HepG2 (cell line): Measurements from ENCODE around the gene NAPEPLD. TPM values are rescaled to one million over a fixed set of nuclear protein-coding genes. Genes with fewer than 3 reads are reported as not detected.

ENCODE experiments used
- ATAC-seq: fragments of 200-7000 bp; cut with Tn5 transposase; 3 replicates; pipeline ENCODE4 v1.9.1; 2020; ENCODE audit warnings: mild to moderate bottlenecking, moderate library complexity
- BruUV-seq: library from RNA; stranded (reverse); fragments of 400-500 nt; replicated peaks from 2 replicates; lab custom pipeline; 2021; lab: Mats Ljungman, UMichigan
- CTCF ChIA-PET: fragments of 300-600 bp; formaldehyde crosslinking; extraction: SDS; loops from one replicate; lab custom pipeline; 2021; ENCODE audit warnings: low total read pairs, inconsistent platforms, low intra/inter-chr PET ratio; lab: Yijun Ruan, JAX
- POLR2A ChIA-PET: fragments of 350-600 bp; sonication (Branson Sonifier 250); formaldehyde crosslinking; loops from one replicate; lab custom pipeline; 2020; ENCODE audit warnings: antibody characterized with exemption, inconsistent platforms; lab: Yijun Ruan, JAX
- DNase-seq: peaks from one replicate; pipeline ENCODE4 v3.0.0-alpha.2; 2015; ENCODE audit warnings: low spot score
- FAIRE-seq: peaks from 3 replicates; lab custom pipeline; 2011; peaks lifted over from hg19 to GRCh38; lab: Jason Lieb, UNC
- H2AFZ ChIP-seq: one replicate; pipeline ENCODE4 v1.6.1; 2011; ENCODE audit warnings: low read length, inconsistent platforms
- H3K27ac ChIP-seq: fragments of 300-600 bp; 3 replicates; pipeline ENCODE4 v1.8.0; 2011; ENCODE audit warnings: mixed run types, mild to moderate bottlenecking, mixed read lengths, low read length, inconsistent platforms; ENCODE audit not compliant: insufficient read depth; ENCODE audit errors: extremely low read length
- H3K27me3 ChIP-seq, 2 experiments: fragments of 200-600 bp in 1 of 2; 2 replicates in 1 of 2; 3 replicates in 1 of 2; pipeline versions ENCODE4 v1.6.0 to v1.8.0; 2011; ENCODE audit warnings: low read length in 2 of 2, mild to moderate bottlenecking in 2 of 2, moderate library complexity in 2 of 2, inconsistent platforms in 1 of 2; ENCODE audit not compliant: insufficient read depth in 2 of 2, control insufficient read depth in 1 of 2
- H3K36me3 ChIP-seq, 2 experiments: fragments of 200-600 bp in 1 of 2; replicated peaks in 1 of 2; 2 replicates in 1 of 2; 3 replicates in 1 of 2; pipeline versions ENCODE4 v1.5.1 to v1.8.0; 2011; ENCODE audit warnings: low read length in 2 of 2, inconsistent platforms in 1 of 2; ENCODE audit not compliant: insufficient read depth in 2 of 2, control insufficient read depth in 1 of 2
- H3K4me1 ChIP-seq: 2 replicates; pipeline ENCODE4 v1.5.1; 2012; ENCODE audit warnings: low read length, inconsistent platforms; ENCODE audit not compliant: insufficient read depth
- H3K4me2 ChIP-seq: 2 replicates; pipeline ENCODE4 v1.6.0; 2011; ENCODE audit warnings: low read depth, low read length, inconsistent platforms
- H3K4me3 ChIP-seq, 3 experiments: fragments of 200-600 bp in 1 of 3; sonication (generic), shearing (Covaris generic) in 1 of 3; replicated peaks in 1 of 3; 2 replicates each; pipeline ENCODE4 v1.5.1; 2011 to 2016; ENCODE audit warnings: low read length in 3 of 3, inconsistent platforms in 2 of 3, low read depth in 2 of 3, mild to moderate bottlenecking in 2 of 3, control low read depth in 1 of 3, mixed read lengths in 1 of 3; ENCODE audit not compliant: insufficient read depth in 1 of 3
- H3K79me2 ChIP-seq: one replicate; pipeline ENCODE4 v1.6.1; 2011; ENCODE audit warnings: low read length, inconsistent platforms; ENCODE audit not compliant: insufficient read depth
- H3K9ac ChIP-seq: 2 replicates; pipeline ENCODE4 v1.6.0; 2011; ENCODE audit warnings: mild to moderate bottlenecking, low read depth, low read length, inconsistent platforms; ENCODE audit not compliant: insufficient read depth
- H3K9me3 ChIP-seq: 2 replicates; pipeline ENCODE4 v1.5.1; 2012; ENCODE audit warnings: mild to moderate bottlenecking, low read length
- H4K20me1 ChIP-seq: 2 replicates; pipeline ENCODE4 v1.6.0; 2011; ENCODE audit warnings: inconsistent platforms, mild to moderate bottlenecking, low read length, moderate library complexity; ENCODE audit not compliant: insufficient read depth
- GMEB1 ChIP-seq: sonication (generic); formaldehyde crosslinking; IDR thresholded peaks from 2 replicates; pipeline ENCODE4 v1.5.1; 2020; ENCODE audit warnings: missing genetic modification reagents, mild to moderate bottlenecking, borderline replicate concordance
- HNRNPL ChIP-seq: fragments of 200-400 bp; formaldehyde crosslinking; IDR thresholded peaks from 2 replicates; pipeline ENCODE4 v1.6.1; 2017; ENCODE audit warnings: mild to moderate bottlenecking, low read depth, low read length
- HOXA5 ChIP-seq: sonication (generic); formaldehyde crosslinking; IDR thresholded peaks from 2 replicates; pipeline ENCODE4 v1.4.0; 2020; ENCODE audit warnings: missing genetic modification reagents
- IRF2 ChIP-seq: IDR thresholded peaks from 2 replicates; pipeline ENCODE4 v1.6.1; 2018; ENCODE audit warnings: missing genetic modification reagents, missing compliant biosample characterization
- MYNN ChIP-seq: sonication (generic); formaldehyde crosslinking; IDR thresholded peaks from 2 replicates; pipeline ENCODE4 v1.4.0; 2020; ENCODE audit warnings: mild to moderate bottlenecking, low read depth, missing genetic modification reagents
- NFATC3 ChIP-seq: sonication (generic); formaldehyde crosslinking; IDR thresholded peaks from 2 replicates; pipeline ENCODE4 v1.5.1; 2020; ENCODE audit warnings: mild to moderate bottlenecking, missing genetic modification reagents
- SIX1 ChIP-seq: sonication (generic); formaldehyde crosslinking; IDR thresholded peaks from 2 replicates; pipeline ENCODE4 v1.4.0; 2020; ENCODE audit warnings: missing genetic modification reagents, borderline replicate concordance
- ZBTB26 ChIP-seq: IDR thresholded peaks from 2 replicates; pipeline ENCODE4 v1.6.1; 2016; ENCODE audit warnings: missing compliant biosample characterization, missing genetic modification reagents, borderline replicate concordance
- ZHX1 ChIP-seq: sonication (generic); formaldehyde crosslinking; IDR thresholded peaks from 2 replicates; pipeline ENCODE4 v1.8.1; 2022; ENCODE audit warnings: low read depth, mild to moderate bottlenecking, missing genetic modification reagents
- ZNF367 ChIP-seq: sonication (generic); formaldehyde crosslinking; IDR thresholded peaks from 2 replicates; pipeline ENCODE4 v1.4.0; 2020; ENCODE audit warnings: missing genetic modification reagents, borderline replicate concordance
- ZNF431 ChIP-seq: sonication (generic); formaldehyde crosslinking; IDR thresholded peaks from 2 replicates; pipeline ENCODE4 v1.9.0; 2022; ENCODE audit warnings: missing genetic modification reagents, low read depth, mild to moderate bottlenecking, borderline replicate concordance
- ZNF577 ChIP-seq: sonication (generic); formaldehyde crosslinking; IDR thresholded peaks from 2 replicates; pipeline ENCODE4 v1.4.0; 2020; ENCODE audit warnings: mild to moderate bottlenecking, low read depth, missing genetic modification reagents, borderline replicate concordance
- WGBS: methylation state at CpG from one replicate; pipeline ENCODE4 v1.1.6; 2017; ENCODE audit warnings: low lambda C conversion rate; 5-methylcytosine and 5-hydroxymethylcytosine counted together
- in situ Hi-C: cut with HindIII; loops from 2 replicates; pipeline ENCODE4 v1.10.0; 2017; ENCODE audit warnings: low pct_unique_long_range_greater_than_20kb; ENCODE audit not compliant: extremely low pct_ligation_motif_present
- intact Hi-C: fragments of 100-400 bp; cut with micrococcal nuclease; formaldehyde crosslinking; loops from one replicate; pipeline ENCODE4 v1.10.0; 2022; ENCODE audit not compliant: unreplicated experiment
- polyA plus RNA-seq, 8 experiments: library from polyadenylated mRNA; depleted of rRNA in 3 of 8; stranded (reverse) in 7 of 8; unstranded in 1 of 8; fragments of >200 nt; fragmentation: Illumina TruSeq in 4 of 8; extraction: Trizol in 4 of 8; gene quantifications; 2 replicates each; pipeline versions ENCODE4 v1.2.1 to v1.2.3, GENCODE V29; 2011 to 2016; ENCODE audit warnings: low read depth in 4 of 8, missing spikeins in 1 of 8, mixed read lengths in 1 of 8; ENCODE audit not compliant: insufficient read depth in 1 of 8
- total RNA-seq, 5 experiments: library from RNA; depleted of rRNA; stranded (reverse); fragments of >200 nt; fragmentation: Illumina TruSeq; extraction: Trizol; gene quantifications; 2 replicates each; pipeline ENCODE4 v1.2.3, GENCODE V29; 2016; ENCODE audit warnings: low read depth in 1 of 5
- TF ChIP-seq, protein P1 (sequence below): sonication (generic); formaldehyde crosslinking; IDR thresholded peaks from 2 replicates; pipeline ENCODE4 v1.5.0; 2020; ENCODE audit warnings: mild to moderate bottlenecking, missing genetic modification reagents, moderate library complexity
- TF ChIP-seq, protein P2 (sequence below): sonication (generic); formaldehyde crosslinking; IDR thresholded peaks from 2 replicates; pipeline ENCODE4 v1.5.0; 2020; ENCODE audit warnings: mild to moderate bottlenecking, missing genetic modification reagents

NAPEPLD gene
- total and polyA plus RNA-seq, 2 of the 13 experiments (the other 11 are each of a cell fraction or from before 2014, with no cell fraction given), result 3.4 to 5.6 TPM

GRCh38 chr7:103063895-103064294, 85.0 kb downstream of the NAPEPLD start:
- TF ChIP-seq MYNN (CRISPR knock-in tag) (no peak), ZNF367 (CRISPR knock-in tag) (no peak), ZNF431 (CRISPR knock-in tag) (no peak), ZNF577 (CRISPR knock-in tag) (no peak), HNRNPL (no peak), ZBTB26 (CRISPR knock-in tag) (no peak), SIX1 (CRISPR knock-in tag) (no peak), GMEB1 (CRISPR knock-in tag) (no peak), HOXA5 (CRISPR knock-in tag) (no peak), ZHX1 (CRISPR knock-in tag) (no peak), IRF2 (CRISPR knock-in tag) (no peak), NFATC3 (no peak)
- TF ChIP-seq, protein P1, sequence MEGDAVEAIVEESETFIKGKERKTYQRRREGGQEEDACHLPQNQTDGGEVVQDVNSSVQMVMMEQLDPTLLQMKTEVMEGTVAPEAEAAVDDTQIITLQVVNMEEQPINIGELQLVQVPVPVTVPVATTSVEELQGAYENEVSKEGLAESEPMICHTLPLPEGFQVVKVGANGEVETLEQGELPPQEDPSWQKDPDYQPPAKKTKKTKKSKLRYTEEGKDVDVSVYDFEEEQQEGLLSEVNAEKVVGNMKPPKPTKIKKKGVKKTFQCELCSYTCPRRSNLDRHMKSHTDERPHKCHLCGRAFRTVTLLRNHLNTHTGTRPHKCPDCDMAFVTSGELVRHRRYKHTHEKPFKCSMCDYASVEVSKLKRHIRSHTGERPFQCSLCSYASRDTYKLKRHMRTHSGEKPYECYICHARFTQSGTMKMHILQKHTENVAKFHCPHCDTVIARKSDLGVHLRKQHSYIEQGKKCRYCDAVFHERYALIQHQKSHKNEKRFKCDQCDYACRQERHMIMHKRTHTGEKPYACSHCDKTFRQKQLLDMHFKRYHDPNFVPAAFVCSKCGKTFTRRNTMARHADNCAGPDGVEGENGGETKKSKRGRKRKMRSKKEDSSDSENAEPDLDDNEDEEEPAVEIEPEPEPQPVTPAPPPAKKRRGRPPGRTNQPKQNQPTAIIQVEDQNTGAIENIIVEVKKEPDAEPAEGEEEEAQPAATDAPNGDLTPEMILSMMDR, result no peak
- TF ChIP-seq, protein P2, sequence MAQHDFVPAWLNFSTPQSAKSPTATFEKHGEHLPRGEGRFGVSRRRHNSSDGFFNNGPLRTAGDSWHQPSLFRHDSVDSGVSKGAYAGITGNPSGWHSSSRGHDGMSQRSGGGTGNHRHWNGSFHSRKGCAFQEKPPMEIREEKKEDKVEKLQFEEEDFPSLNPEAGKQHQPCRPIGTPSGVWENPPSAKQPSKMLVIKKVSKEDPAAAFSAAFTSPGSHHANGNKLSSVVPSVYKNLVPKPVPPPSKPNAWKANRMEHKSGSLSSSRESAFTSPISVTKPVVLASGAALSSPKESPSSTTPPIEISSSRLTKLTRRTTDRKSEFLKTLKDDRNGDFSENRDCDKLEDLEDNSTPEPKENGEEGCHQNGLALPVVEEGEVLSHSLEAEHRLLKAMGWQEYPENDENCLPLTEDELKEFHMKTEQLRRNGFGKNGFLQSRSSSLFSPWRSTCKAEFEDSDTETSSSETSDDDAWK (CRISPR knock-in tag), result no peak
- H3K9ac ChIP-seq, result no peak overlapping the region
- FAIRE-seq, result no peak
- no peaks in the 10 kb centered on the region for H4K20me1 ChIP-seq
- H3K4me2 ChIP-seq, result no peak overlapping the region
- H2AFZ ChIP-seq, result no peak overlapping the region
- no peak overlapping the region for H3K27ac ChIP-seq
- H3K9me3 ChIP-seq, result no peaks in the 10 kb centered on the region
- ChIA-PET POLR2A (no interaction called here), CTCF (no interaction called here)
- no TSS peak for BruUV-seq
- H3K36me3 ChIP-seq, result no peaks in the 10 kb centered on the region
- in situ Hi-C loops, result loop anchor here (25.0 kb wide), 1 partner anchor 302 kb away; no protein-coding TSS in a partner anchor
- H3K27me3 ChIP-seq, result no peaks in the 10 kb centered on the region
- intact Hi-C loops, result loop anchor here (10.0 kb wide), 1 partner anchor 319 kb away; the partner anchor contains the start of gene FAM185A
- DNase-seq, result no peak
- H3K4me3 ChIP-seq, result no peak overlapping the region
- no peaks in the 10 kb centered on the region; the same call in 1 of the 2 replicates for H3K4me1 ChIP-seq
- WGBS, result 43% methylated on average over 3 of the region's 3 CpGs
- ATAC-seq, result no peak; the same call in 2 of the 3 replicates
- H3K79me2 ChIP-seq, result no peaks in the 10 kb centered on the region
